Bronchial epithelial cell (primary cell): ENCODE data around the gene EPS8L2. TPM values are rescaled to one million over a fixed set of nuclear protein-coding genes. Genes with fewer than 3 reads are reported as not detected.

Source experiments
- DNase-seq: peaks from one replicate; pipeline ENCODE4 v3.0.0-alpha.2; 2010; ENCODE audit warnings: low read depth
- FAIRE-seq: peaks from 2 replicates; lab custom pipeline; 2011; peaks lifted over from hg19 to GRCh38; lab: Jason Lieb, UNC
- H3K27me3 ChIP-seq: 2 replicates; pipeline ENCODE4 v1.5.1; 2011; ENCODE audit warnings: low read length; ENCODE audit not compliant: control insufficient read depth, insufficient read depth
- H3K36me3 ChIP-seq: 2 replicates; pipeline ENCODE4 v1.5.1; 2011; ENCODE audit warnings: low read length; ENCODE audit not compliant: control insufficient read depth, insufficient read depth
- H3K4me3 ChIP-seq: 2 replicates; pipeline ENCODE4 v1.5.1; 2011; ENCODE audit warnings: mild to moderate bottlenecking, low read depth, low read length, control low read depth
- total RNA-seq: library from RNA; depleted of rRNA; stranded (reverse); fragments of >200 nt; gene quantifications from 2 replicates; pipeline ENCODE4 v1.2.1, GENCODE V29; 2014
- TF ChIP-seq, protein P1 (sequence below): IDR thresholded peaks from 2 replicates; pipeline ENCODE4 v1.5.1; 2011; ENCODE audit warnings: mild to moderate bottlenecking, moderate library complexity, low read length, control low read depth, inconsistent platforms; ENCODE audit not compliant: insufficient read depth, severe bottlenecking

The EPS8L2 gene
- total RNA-seq, 1 donor from 2014 or later: 105 TPM

DNA sequence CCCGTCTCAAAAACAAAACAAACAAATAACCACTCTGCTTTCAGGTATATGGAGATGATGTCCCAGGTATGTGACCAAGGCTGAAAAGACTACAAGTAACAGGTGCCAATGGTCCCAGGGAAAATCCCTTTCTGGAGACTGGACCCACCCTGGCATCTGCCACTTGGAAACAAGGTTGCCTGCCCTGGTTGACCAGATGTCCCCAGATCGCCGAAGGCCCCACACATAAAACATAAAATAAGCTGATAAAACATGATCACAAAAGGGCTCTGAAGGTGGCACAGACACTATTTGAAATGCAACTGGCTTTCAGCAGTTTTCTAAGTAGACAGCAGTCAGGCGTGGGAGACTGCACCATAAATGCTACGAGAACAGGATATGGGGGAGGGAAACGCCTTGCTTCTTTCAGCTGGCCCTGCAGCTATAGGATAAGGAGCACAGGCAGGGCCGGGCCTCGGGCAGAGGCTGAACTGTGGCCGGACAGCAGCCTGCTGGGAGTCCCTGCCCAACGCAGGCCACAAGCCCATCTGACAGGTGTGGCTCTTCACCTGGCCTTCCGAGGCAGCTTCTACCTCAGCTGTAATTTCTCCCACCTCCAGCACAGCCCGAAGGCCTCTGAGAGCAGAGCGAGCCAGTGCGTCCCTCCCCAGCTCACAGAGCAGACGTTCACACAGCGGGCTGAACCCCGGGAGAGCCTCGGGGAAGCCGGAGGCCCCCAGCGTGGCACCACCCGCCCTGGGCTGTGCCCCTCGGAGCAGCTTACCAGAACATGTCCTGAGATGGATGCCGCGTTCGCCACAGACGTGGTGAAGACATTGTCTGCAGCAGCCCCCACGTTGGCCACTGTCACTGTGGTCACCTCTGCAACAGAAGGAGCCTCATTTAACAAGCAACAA, 15.0 kb upstream of the EPS8L2 start:
- DNase-seq (no peak), FAIRE-seq (no peak)
- Histone ChIP-seq H3K36me3 (peaks cover 20% of the 10 kb centered on the region), H3K4me3 (no peak overlapping the region), H3K27me3 (no peaks in the 10 kb centered on the region)
- TF ChIP-seq, protein P1, sequence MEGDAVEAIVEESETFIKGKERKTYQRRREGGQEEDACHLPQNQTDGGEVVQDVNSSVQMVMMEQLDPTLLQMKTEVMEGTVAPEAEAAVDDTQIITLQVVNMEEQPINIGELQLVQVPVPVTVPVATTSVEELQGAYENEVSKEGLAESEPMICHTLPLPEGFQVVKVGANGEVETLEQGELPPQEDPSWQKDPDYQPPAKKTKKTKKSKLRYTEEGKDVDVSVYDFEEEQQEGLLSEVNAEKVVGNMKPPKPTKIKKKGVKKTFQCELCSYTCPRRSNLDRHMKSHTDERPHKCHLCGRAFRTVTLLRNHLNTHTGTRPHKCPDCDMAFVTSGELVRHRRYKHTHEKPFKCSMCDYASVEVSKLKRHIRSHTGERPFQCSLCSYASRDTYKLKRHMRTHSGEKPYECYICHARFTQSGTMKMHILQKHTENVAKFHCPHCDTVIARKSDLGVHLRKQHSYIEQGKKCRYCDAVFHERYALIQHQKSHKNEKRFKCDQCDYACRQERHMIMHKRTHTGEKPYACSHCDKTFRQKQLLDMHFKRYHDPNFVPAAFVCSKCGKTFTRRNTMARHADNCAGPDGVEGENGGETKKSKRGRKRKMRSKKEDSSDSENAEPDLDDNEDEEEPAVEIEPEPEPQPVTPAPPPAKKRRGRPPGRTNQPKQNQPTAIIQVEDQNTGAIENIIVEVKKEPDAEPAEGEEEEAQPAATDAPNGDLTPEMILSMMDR: no peak

DNA sequence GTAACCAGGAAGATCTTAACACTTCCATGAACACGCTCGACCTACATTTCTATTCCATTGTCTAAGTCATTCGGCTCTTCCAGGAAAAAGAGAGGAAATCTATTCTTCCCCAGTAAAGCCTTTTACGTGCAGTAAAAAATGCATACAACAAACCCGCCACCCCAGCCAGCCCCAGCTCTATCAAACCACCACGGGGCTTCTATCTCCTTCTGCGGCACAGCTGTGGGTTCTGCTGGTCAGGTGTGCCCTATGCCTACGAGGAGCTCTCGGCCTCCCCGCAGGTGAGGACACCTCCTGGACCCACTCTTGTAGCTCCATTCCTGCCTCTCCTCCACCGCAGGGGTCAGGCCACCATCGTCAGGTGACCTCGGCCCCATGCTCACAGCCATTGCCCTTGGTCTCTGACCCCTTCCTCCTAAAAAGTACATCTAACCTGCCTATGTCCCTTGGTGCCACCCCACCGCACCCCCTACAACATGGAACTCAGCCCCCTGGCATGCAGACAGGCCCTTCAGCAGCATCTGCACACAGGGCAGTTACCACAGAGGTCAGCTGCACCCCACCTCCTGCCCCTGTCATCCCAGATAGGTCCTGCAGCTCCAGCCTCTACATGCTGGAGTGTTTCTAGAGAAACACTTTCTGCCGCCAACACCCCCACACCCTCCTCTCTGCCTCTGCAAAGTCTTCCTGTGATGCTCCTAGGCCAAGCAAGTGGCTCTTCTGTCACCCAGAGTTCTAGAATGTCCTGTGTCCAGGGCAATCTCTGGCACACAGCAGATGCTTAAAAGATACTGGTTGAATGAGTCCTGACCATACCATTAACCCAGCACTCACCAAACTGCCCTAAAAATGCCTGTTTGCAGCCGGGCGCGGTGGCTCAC, 14.1 kb upstream of the EPS8L2 start:
- Histone ChIP-seq H3K4me3 (no peak overlapping the region), H3K36me3 (peaks cover 14% of the 10 kb centered on the region), H3K27me3 (no peaks in the 10 kb centered on the region)
- DNase-seq (no peak), FAIRE-seq (no peak)
- TF ChIP-seq, protein P1: no peak

DNA sequence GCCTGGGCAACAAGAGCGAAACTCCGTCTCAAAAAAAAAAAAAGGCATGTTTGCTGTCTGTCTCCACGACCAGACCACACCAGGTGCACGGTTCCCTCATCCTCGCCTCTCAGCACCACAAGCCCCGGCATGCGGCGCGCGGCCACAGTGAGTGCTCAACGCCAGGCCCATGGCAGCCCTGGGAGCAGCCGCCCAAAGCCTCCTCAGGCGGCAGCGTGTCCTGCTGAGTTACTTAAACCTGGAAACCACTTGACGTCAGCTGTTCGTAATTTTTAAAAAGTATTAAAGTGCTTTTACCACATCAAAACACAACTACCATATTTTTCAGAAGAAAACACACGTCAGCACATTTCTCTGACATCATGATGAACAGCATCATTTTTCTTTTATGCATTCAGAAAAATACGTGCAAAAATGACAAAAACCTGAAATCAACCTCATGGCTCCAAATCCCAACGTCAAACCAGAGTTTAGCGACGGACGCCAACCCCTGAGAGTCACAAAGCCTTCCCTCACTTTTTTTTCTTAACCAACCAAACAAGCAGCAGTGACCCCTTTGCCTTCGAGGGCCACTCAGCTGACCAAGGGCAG, 13.1 kb upstream of the EPS8L2 start:
- H3K36me3 ChIP-seq: peaks cover 11% of the 10 kb centered on the region
- H3K27me3 ChIP-seq: no peaks in the 10 kb centered on the region
- DNase-seq (peak; percentile 84), FAIRE-seq (no peak)
- TF ChIP-seq, protein P1: no peak
- peak overlapping the region; percentile 22 for H3K4me3 ChIP-seq

DNA sequence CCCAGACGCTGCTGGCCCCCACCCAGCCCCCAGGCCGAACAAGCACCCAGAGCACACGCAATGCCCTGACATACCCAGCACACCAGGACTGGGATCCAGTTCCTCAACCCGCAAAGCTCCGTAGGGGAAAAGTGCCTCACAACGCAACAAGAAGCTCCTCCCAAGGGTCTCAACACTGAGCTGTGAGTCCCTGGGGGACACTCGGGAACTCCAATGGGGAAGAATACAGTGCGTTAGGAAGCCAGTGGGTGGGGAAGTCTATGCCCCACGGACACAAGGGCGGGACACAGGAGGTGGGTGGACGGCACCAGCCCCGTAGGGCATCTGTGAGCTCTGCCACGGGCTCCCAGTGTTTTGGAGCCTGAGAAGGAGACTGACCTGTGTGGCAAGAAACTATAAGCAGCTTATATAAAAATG, 12.6 kb upstream of the EPS8L2 start:
- FAIRE-seq (peak; percentile 77), DNase-seq (no peak)
- Histone ChIP-seq H3K27me3 (no peaks in the 10 kb centered on the region), H3K4me3 (peak overlapping the region; percentile 22), H3K36me3 (peaks cover 10% of the 10 kb centered on the region)
- TF ChIP-seq, protein P1: no peak

DNA sequence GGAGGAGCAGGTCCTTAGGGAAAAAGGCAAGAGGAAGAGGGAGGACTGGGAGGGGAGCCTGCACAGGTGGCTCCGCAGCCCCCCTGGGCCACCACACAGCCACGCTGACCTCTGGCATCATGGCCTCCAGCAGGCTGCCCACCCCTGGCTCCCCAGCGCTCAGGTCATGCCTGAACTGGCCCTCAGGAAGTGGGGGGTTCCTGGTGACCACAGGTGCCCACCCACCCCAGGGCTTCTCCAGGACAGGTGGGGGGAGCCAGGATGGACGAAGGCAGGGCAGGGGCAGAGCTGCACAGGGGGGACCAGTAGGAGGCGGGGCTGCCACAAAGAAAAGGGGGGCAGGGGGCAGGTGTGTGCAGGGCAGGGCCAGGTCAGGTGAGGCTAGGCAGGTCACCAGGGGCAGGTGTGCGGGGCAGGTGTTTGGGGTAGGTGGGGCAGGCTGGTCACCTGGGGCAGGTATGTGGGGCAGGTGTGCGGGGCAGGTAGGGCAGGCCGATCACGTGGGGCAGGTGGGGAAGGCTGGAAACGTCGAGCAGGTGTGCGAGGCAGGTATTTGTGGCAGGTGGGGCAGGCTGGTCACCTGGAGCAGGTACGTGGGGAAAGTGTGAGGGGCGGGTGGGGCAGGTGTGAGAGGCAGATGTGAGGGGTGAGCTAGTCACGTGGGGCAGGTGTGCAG, 12.0 kb upstream of the EPS8L2 start:
- Histone ChIP-seq H3K27me3 (no peaks in the 10 kb centered on the region), H3K36me3 (peaks cover 8% of the 10 kb centered on the region), H3K4me3 (peak overlapping the region; percentile 80)
- DNase-seq (no peak), FAIRE-seq (no peak)
- TF ChIP-seq, protein P1: no peak
